GM23338 (cell line): ENCODE results near the gene MYH15. TPM values are rescaled to one million over a fixed set of nuclear protein-coding genes. Genes with fewer than 3 reads are reported as not detected.

Experiments
- ATAC-seq: fragments of 200-7000 bp; cut with Tn5 transposase; 3 replicates; pipeline ENCODE4 v1.9.1; 2020
- DNase-seq: peaks from one replicate; pipeline ENCODE4 v3.0.0-alpha.2; 2015; ENCODE audit warnings: low spot score
- H2AFZ ChIP-seq: fragments of 200-600 bp; sonication (generic); 2 replicates; pipeline ENCODE4 v1.8.0; 2016; ENCODE audit warnings: antibody characterized with exemption, mild to moderate bottlenecking, moderate library complexity
- H3F3A ChIP-seq: fragments of 200-600 bp; sonication (generic); replicated peaks from 2 replicates; pipeline ENCODE4 v1.8.0; 2017; ENCODE audit warnings: antibody characterized with exemption, mixed run types, low read depth
- H3K27ac ChIP-seq: fragments of 200-600 bp; sonication (generic); 2 replicates; pipeline ENCODE4 v1.6.1; 2016; ENCODE audit warnings: low read depth
- H3K27me3 ChIP-seq: fragments of 200-600 bp; sonication (generic); 2 replicates; pipeline ENCODE4 v1.8.0; 2016; ENCODE audit warnings: mild to moderate bottlenecking, mixed run types, moderate library complexity; ENCODE audit not compliant: insufficient read depth
- H3K36me3 ChIP-seq: fragments of 200-600 bp; sonication (generic); 2 replicates; pipeline ENCODE4 v1.8.0; 2016; ENCODE audit warnings: mild to moderate bottlenecking; ENCODE audit not compliant: insufficient read depth
- H3K4me1 ChIP-seq: fragments of 200-600 bp; sonication (generic); 2 replicates; pipeline ENCODE4 v1.8.0; 2016; ENCODE audit warnings: mild to moderate bottlenecking, moderate library complexity; ENCODE audit not compliant: insufficient read depth
- H3K4me2 ChIP-seq: fragments of 200-600 bp; sonication (generic); 2 replicates; pipeline ENCODE4 v1.7.1; 2017; ENCODE audit warnings: mixed run types
- H3K4me3 ChIP-seq: fragments of 200-600 bp; sonication (generic); 2 replicates; pipeline ENCODE4 v1.6.1; 2016; ENCODE audit warnings: mixed run types
- H3K79me2 ChIP-seq: fragments of 200-600 bp; sonication (generic); replicated peaks from 2 replicates; pipeline ENCODE4 v1.8.0; 2017; ENCODE audit warnings: mild to moderate bottlenecking; ENCODE audit not compliant: insufficient read depth
- H3K9me2 ChIP-seq: fragments of 200-600 bp; sonication (generic); 2 replicates; pipeline ENCODE4 v1.8.0; 2017; ENCODE audit not compliant: insufficient read depth
- H4K20me1 ChIP-seq: fragments of 200-600 bp; sonication (generic); replicated peaks from 2 replicates; pipeline ENCODE4 v1.8.0; 2017; ENCODE audit warnings: mild to moderate bottlenecking; ENCODE audit not compliant: insufficient read depth
- H3K27ac Mint-ChIP-seq: 2 replicates; pipeline ENCODE4 v1.8.0; 2020; ENCODE audit warnings: inconsistent platforms, mild to moderate bottlenecking, moderate library complexity, mixed read lengths
- H3K27me3 Mint-ChIP-seq: 3 replicates; pipeline ENCODE4 v1.8.0; 2022; ENCODE audit warnings: low read depth, mild to moderate bottlenecking, moderate library complexity, mixed read lengths, inconsistent platforms; ENCODE audit not compliant: insufficient read depth, poor library complexity
- H3K36me3 Mint-ChIP-seq: 3 replicates; pipeline ENCODE4 v1.8.0; 2021; ENCODE audit warnings: low read depth, mild to moderate bottlenecking, inconsistent platforms, moderate library complexity, mixed read lengths
- H3K4me1 Mint-ChIP-seq: 3 replicates; pipeline ENCODE4 v1.8.0; 2020; ENCODE audit warnings: mild to moderate bottlenecking, inconsistent platforms, mixed read lengths
- H3K4me3 Mint-ChIP-seq: 3 replicates; pipeline ENCODE4 v1.8.0; 2021; ENCODE audit warnings: moderate library complexity, mild to moderate bottlenecking, inconsistent platforms, mixed read lengths
- H3K9me3 Mint-ChIP-seq: 3 replicates; pipeline ENCODE4 v1.8.0; 2020; ENCODE audit warnings: moderate library complexity, mild to moderate bottlenecking, inconsistent platforms, mixed read lengths
- CREB1 ChIP-seq: fragments of 250-450 bp; sonication (Bioruptor Pico); IDR thresholded peaks from 2 replicates; pipeline ENCODE4 v1.5.0; 2020; ENCODE audit warnings: low read depth, mild to moderate bottlenecking, moderate library complexity
- ETS1 ChIP-seq: IDR thresholded peaks from 2 replicates; pipeline ENCODE4 v1.6.1; 2016; ENCODE audit warnings: antibody characterized with exemption
- EZH2phosphoT487 ChIP-seq: fragments of 200-600 bp; sonication (generic); IDR thresholded peaks from one replicate; pipeline ENCODE4 v1.8.1; 2018; ENCODE audit warnings: antibody characterized with exemption; ENCODE audit not compliant: unreplicated experiment
- JUNB ChIP-seq: IDR thresholded peaks from one replicate; pipeline ENCODE4 v1.6.1; 2016; ENCODE audit warnings: antibody characterized with exemption; ENCODE audit not compliant: unreplicated experiment
- NANOG ChIP-seq: IDR thresholded peaks from 2 replicates; pipeline ENCODE4 v1.6.1; 2016; ENCODE audit warnings: antibody characterized with exemption, borderline replicate concordance
- POLR2AphosphoS5 ChIP-seq: IDR thresholded peaks from 2 replicates; pipeline ENCODE4 v1.6.1; 2016; ENCODE audit warnings: antibody characterized with exemption, low read depth
- REST ChIP-seq: IDR thresholded peaks from one replicate; pipeline ENCODE4 v1.6.1; 2018; ENCODE audit warnings: antibody characterized with exemption; ENCODE audit not compliant: unreplicated experiment
- ZNF331 ChIP-seq: fragments of 250-450 bp; sonication (Bioruptor Pico); IDR thresholded peaks from 2 replicates; pipeline ENCODE4 v1.5.0; 2020; ENCODE audit warnings: low read depth, mild to moderate bottlenecking, moderate library complexity
- polyA plus RNA-seq: library from polyadenylated mRNA; unstranded; fragments of >200 nt; fragmentation: Nextera tagmentation; extraction: Ambion mirVana; gene quantifications from 2 replicates; pipeline ENCODE4 v1.2.1, GENCODE V29; 2016
- total RNA-seq: library from RNA; depleted of rRNA; stranded (reverse); fragments of >200 nt; shearing (Covaris generic); gene quantifications from 2 replicates; pipeline ENCODE4 v1.2.3, GENCODE V29; 2014
- TF ChIP-seq, protein P1 (sequence below), 2 experiments: fragments of 200-600 bp in 1 of 2; sonication (generic) in 1 of 2; conservative IDR thresholded peaks; 2 replicates each; pipeline versions ENCODE4 v1.5.1 to v1.6.1; 2016 to 2017; ENCODE audit warnings: antibody characterized with exemption in 2 of 2, low read depth in 2 of 2, mild to moderate bottlenecking in 2 of 2, moderate library complexity in 1 of 2
- TF ChIP-seq, protein P2 (sequence below): fragments of 250-450 bp; sonication (Bioruptor Pico); IDR thresholded peaks from 2 replicates; pipeline ENCODE4 v1.5.0; 2020; ENCODE audit warnings: mild to moderate bottlenecking, moderate library complexity

Gene MYH15
- total and polyA plus RNA-seq, 2 experiments from 2014 or later, result 0.07 TPM; not detected in 1

DNA sequence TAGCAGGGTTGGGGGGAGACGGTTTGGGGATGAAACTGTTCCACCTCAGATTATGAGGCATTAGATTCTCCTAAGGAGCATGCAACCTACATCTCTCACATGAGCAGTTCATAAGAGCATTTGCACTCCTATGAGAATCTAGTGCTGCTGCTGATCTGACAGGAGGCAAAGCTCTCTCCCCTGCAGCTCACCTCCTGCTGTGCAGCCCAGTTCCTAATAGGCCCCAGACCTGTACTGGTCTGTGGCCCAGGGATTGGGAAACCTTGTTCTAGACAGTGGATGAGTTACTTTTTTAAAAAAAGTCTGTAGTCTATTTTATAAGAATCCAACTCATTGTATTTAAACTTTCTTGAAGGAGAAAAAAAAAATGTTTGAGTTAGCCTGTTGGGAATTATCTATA lies 114.1 kb downstream of the MYH15 start (continued):
- TF ChIP-seq, protein P1, sequence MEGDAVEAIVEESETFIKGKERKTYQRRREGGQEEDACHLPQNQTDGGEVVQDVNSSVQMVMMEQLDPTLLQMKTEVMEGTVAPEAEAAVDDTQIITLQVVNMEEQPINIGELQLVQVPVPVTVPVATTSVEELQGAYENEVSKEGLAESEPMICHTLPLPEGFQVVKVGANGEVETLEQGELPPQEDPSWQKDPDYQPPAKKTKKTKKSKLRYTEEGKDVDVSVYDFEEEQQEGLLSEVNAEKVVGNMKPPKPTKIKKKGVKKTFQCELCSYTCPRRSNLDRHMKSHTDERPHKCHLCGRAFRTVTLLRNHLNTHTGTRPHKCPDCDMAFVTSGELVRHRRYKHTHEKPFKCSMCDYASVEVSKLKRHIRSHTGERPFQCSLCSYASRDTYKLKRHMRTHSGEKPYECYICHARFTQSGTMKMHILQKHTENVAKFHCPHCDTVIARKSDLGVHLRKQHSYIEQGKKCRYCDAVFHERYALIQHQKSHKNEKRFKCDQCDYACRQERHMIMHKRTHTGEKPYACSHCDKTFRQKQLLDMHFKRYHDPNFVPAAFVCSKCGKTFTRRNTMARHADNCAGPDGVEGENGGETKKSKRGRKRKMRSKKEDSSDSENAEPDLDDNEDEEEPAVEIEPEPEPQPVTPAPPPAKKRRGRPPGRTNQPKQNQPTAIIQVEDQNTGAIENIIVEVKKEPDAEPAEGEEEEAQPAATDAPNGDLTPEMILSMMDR (conservative IDR thresholded peaks at IDR 0.05; ENCODE audit: low read depth in 2 of 2), result no peak

DNA sequence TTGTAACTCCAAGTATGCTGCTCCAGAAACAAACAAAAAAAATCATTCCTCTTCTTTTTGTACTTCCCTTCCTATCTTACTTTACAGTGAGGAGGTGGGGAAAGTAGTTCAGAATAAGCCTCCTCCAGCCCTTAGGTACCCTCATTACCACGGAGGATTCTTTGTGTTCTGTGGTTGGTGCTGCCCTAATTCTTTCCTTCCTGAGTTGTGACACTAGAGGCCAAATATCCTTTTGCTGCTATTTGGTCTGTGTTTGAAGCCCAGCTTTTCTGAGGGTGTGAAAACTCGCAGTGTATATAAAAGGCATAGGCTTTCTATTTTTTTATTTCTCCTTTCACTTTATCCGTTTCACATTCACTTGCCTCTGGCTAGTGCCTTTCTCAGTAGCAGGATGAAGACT lies 115.8 kb downstream of the MYH15 start:
- Histone ChIP-seq H3K4me2 (no peak overlapping the region), H3K27me3 (no peaks in the 10 kb centered on the region), H2AFZ (no peak overlapping the region), H4K20me1 (no peaks in the 10 kb centered on the region), H3K36me3 (no peaks in the 10 kb centered on the region), H3K9me2 (peaks cover 4% of the 10 kb centered on the region; the same call in 1 of the 2 replicates), H3K79me2 (no peaks in the 10 kb centered on the region), H3F3A (no peaks in the 10 kb centered on the region), H3K4me3 (no peak overlapping the region), H3K4me1 (peaks cover 7% of the 10 kb centered on the region), H3K27ac (no peak overlapping the region)
- Mint-ChIP-seq H3K4me3 (no peak overlapping the region), H3K4me1 (peaks cover 18% of the 10 kb centered on the region; the same call in 2 of the 3 replicates), H3K27ac (no peak overlapping the region), H3K9me3 (no peaks in the 10 kb centered on the region; the same call in 2 of the 3 replicates), H3K27me3 (no peaks in the 10 kb centered on the region), H3K36me3 (no peaks in the 10 kb centered on the region)
- ATAC-seq (no peak), DNase-seq (no peak)
- no peak for TF ChIP-seq EZH2phosphoT487
- no peak for TF ChIP-seq REST
- TF ChIP-seq CREB1 (CRISPR knock-in tag), result no peak
- no peak for TF ChIP-seq POLR2AphosphoS5
- no peak for TF ChIP-seq ETS1
- no peak for TF ChIP-seq JUNB
- TF ChIP-seq, protein P2, sequence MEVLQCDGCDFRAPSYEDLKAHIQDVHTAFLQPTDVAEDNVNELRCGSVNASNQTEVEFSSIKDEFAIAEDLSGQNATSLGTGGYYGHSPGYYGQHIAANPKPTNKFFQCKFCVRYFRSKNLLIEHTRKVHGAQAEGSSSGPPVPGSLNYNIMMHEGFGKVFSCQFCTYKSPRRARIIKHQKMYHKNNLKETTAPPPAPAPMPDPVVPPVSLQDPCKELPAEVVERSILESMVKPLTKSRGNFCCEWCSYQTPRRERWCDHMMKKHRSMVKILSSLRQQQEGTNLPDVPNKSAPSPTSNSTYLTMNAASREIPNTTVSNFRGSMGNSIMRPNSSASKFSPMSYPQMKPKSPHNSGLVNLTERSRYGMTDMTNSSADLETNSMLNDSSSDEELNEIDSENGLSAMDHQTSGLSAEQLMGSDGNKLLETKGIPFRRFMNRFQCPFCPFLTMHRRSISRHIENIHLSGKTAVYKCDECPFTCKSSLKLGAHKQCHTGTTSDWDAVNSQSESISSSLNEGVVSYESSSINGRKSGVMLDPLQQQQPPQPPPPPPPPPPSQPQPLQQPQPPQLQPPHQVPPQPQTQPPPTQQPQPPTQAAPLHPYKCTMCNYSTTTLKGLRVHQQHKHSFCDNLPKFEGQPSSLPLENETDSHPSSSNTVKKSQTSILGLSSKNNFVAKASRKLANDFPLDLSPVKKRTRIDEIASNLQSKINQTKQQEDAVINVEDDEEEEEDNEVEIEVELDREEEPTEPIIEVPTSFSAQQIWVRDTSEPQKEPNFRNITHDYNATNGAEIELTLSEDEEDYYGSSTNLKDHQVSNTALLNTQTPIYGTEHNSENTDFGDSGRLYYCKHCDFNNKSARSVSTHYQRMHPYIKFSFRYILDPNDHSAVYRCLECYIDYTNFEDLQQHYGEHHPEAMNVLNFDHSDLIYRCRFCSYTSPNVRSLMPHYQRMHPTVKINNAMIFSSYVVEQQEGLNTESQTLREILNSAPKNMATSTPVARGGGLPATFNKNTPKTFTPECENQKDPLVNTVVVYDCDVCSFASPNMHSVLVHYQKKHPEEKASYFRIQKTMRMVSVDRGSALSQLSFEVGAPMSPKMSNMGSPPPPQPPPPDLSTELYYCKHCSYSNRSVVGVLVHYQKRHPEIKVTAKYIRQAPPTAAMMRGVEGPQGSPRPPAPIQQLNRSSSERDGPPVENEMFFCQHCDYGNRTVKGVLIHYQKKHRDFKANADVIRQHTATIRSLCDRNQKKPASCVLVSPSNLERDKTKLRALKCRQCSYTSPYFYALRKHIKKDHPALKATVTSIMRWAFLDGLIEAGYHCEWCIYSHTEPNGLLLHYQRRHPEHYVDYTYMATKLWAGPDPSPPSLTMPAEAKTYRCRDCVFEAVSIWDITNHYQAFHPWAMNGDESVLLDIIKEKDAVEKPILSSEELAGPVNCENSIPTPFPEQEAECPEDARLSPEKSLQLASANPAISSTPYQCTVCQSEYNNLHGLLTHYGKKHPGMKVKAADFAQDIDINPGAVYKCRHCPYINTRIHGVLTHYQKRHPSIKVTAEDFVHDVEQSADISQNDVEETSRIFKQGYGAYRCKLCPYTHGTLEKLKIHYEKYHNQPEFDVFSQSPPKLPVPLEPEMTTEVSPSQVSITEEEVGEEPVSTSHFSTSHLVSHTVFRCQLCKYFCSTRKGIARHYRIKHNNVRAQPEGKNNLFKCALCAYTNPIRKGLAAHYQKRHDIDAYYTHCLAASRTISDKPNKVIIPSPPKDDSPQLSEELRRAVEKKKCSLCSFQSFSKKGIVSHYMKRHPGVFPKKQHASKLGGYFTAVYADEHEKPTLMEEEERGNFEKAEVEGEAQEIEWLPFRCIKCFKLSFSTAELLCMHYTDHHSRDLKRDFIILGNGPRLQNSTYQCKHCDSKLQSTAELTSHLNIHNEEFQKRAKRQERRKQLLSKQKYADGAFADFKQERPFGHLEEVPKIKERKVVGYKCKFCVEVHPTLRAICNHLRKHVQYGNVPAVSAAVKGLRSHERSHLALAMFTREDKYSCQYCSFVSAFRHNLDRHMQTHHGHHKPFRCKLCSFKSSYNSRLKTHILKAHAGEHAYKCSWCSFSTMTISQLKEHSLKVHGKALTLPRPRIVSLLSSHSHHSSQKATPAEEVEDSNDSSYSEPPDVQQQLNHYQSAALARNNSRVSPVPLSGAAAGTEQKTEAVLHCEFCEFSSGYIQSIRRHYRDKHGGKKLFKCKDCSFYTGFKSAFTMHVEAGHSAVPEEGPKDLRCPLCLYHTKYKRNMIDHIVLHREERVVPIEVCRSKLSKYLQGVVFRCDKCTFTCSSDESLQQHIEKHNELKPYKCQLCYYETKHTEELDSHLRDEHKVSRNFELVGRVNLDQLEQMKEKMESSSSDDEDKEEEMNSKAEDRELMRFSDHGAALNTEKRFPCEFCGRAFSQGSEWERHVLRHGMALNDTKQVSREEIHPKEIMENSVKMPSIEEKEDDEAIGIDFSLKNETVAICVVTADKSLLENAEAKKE, result no peak
- TF ChIP-seq, protein P1 (conservative IDR thresholded peaks at IDR 0.05; ENCODE audit: low read depth in 2 of 2), result no peak
- TF ChIP-seq NANOG, result no peak
- no peak for TF ChIP-seq ZNF331 (CRISPR knock-in tag)
